HG03558 (cell line): Measurements from ENCODE around the gene PLP2.
"Not testable (repeated sequence)": the region's sequence is repeated elsewhere in the genome, so short reads cannot be mapped to it uniquely, and the experiment has no call there.

Source experiments
- ATAC-seq: cut with Tn5 transposase; IDR thresholded peaks from one replicate; pipeline ENCODE4 v1.9.1; 2021; ENCODE audit warnings: moderate number of reproducible peaks; ENCODE audit not compliant: unreplicated experiment; ENCODE audit errors: extremely low read depth

PLP2 gene

GRCh38 chrX:49162620-49163019 lies 9.1 kb upstream of the PLP2 start, which contains the start of gene MAGIX:
TSS of gene MAGIX (plus strand) at chrX:49162758. CDS start at chrX:49162890, 132 bp downstream.
- no peak for ATAC-seq

GRCh38 chrX:49163555-49164419 lies 7.9 kb upstream of the PLP2 start:
- ATAC-seq, result no peak

GRCh38 chrX:49164589-49165360 lies 6.9 kb upstream of the PLP2 start:
- no peak for ATAC-seq

- no peak for ATAC-seq
Measured at GRCh38 chrX:49165901-49166881, 5.5 kb upstream of the PLP2 start.

- ATAC-seq, result no peak
Measured at GRCh38 chrX:49166914-49167739, 4.6 kb upstream of the PLP2 start.

GRCh38 chrX:49167740-49168108 lies 4.0 kb upstream of the PLP2 start:
- no peak for ATAC-seq

GRCh38 chrX:49172280-49172780 lies 632 bp downstream of the PLP2 start:
- peak; percentile 43 for ATAC-seq

GRCh38 chrX:49173544-49173943 lies 1.8 kb downstream of the PLP2 start:
- not testable (repeated sequence) for ATAC-seq

- ATAC-seq, result no peak
Measured at GRCh38 chrX:49174723-49175122, 3.0 kb downstream of the PLP2 start.

GRCh38 chrX:49175435-49176274 lies 4.0 kb downstream of the PLP2 start:
- no peak for ATAC-seq

- ATAC-seq, result no peak
Measured at GRCh38 chrX:49176421-49177326, 5.0 kb downstream of the PLP2 start.

GRCh38 chrX:49177338-49177833 lies 5.7 kb downstream of the PLP2 start:
- no peak for ATAC-seq

GRCh38 chrX:49177873-49178480 lies 6.3 kb downstream of the PLP2 start:
- ATAC-seq, result no peak

- no peak for ATAC-seq
Measured at GRCh38 chrX:49178537-49178936, 6.8 kb downstream of the PLP2 start.

- ATAC-seq, result no peak
Measured at GRCh38 chrX:49179358-49179757, 7.7 kb downstream of the PLP2 start.

GRCh38 chrX:49183701-49184281 lies 12.1 kb downstream of the PLP2 start:
- no peak for ATAC-seq
